Panc1 (cell line): ENCODE results near the gene LRFN3. TPM values are rescaled to one million over a fixed set of nuclear protein-coding genes. Genes with fewer than 3 reads are reported as not detected.

Source experiments
- ATAC-seq: fragments of 200-7000 bp; cut with Tn5 transposase; 2 replicates; pipeline ENCODE4 v1.9.1; 2020; ENCODE audit warnings: mild to moderate bottlenecking, moderate library complexity
- BruUV-seq: library from RNA; stranded (reverse); fragments of 400-500 nt; replicated peaks from 2 replicates; lab custom pipeline; 2021; lab: Mats Ljungman, UMichigan
- CTCF ChIA-PET: fragments of 300-600 bp; sonication (Branson Sonifier 250); formaldehyde crosslinking; loops from one replicate; lab custom pipeline; 2022; ENCODE audit warnings: antibody characterized with exemption; lab: Charles Lee
- POLR2A ChIA-PET: fragments of 300-600 bp; sonication (Branson Sonifier 250); formaldehyde crosslinking; loops from one replicate; lab custom pipeline; 2022; ENCODE audit warnings: antibody characterized with exemption; lab: Charles Lee
- DNase-seq: peaks from one replicate; pipeline ENCODE4 v3.0.0-alpha.2; 2010; ENCODE audit warnings: low read depth, low spot score
- H3K27ac ChIP-seq: 2 replicates; pipeline ENCODE4 v1.5.1; 2011; ENCODE audit warnings: mild to moderate bottlenecking, low read length, inconsistent platforms
- H3K27me3 ChIP-seq: fragments of 200-500 bp; sonication (Bioruptor generic); 2 replicates; pipeline ENCODE4 v1.6.0; 2014; ENCODE audit warnings: low read length, inconsistent platforms; ENCODE audit not compliant: control insufficient read depth, insufficient read depth
- H3K36me3 ChIP-seq: fragments of 200-500 bp; sonication (Bioruptor generic); 2 replicates; pipeline ENCODE4 v1.5.1; 2014; ENCODE audit warnings: inconsistent platforms, mild to moderate bottlenecking, low read length, moderate library complexity; ENCODE audit not compliant: control insufficient read depth, insufficient read depth
- H3K4me1 ChIP-seq: 2 replicates; pipeline ENCODE4 v1.5.1; 2011; ENCODE audit warnings: inconsistent platforms, mild to moderate bottlenecking, low read length, moderate library complexity; ENCODE audit not compliant: control insufficient read depth, insufficient read depth
- H3K4me3 ChIP-seq, 2 experiments: 2 replicates each; pipeline ENCODE4 v1.5.1; 2011 to 2012; ENCODE audit warnings: low read depth in 2 of 2, low read length in 2 of 2, mild to moderate bottlenecking in 2 of 2, inconsistent platforms in 1 of 2, moderate library complexity in 1 of 2
- H3K9me3 ChIP-seq: fragments of 200-500 bp; sonication (Bioruptor generic); 2 replicates; pipeline ENCODE4 v1.5.1; 2014; ENCODE audit warnings: low read depth, mild to moderate bottlenecking, inconsistent platforms, low read length, moderate library complexity; ENCODE audit not compliant: control insufficient read depth, insufficient read depth
- POLR2AphosphoS5 ChIP-seq: IDR thresholded peaks from 2 replicates; pipeline ENCODE4 v1.6.1; 2012; ENCODE audit warnings: mild to moderate bottlenecking, low read depth, low read length, moderate library complexity
- SIN3A ChIP-seq: IDR thresholded peaks from 2 replicates; pipeline ENCODE4 v1.6.1; 2012; ENCODE audit warnings: low read depth, mild to moderate bottlenecking, low read length, moderate library complexity, borderline replicate concordance; ENCODE audit not compliant: insufficient read depth
- TCF7L2 ChIP-seq: IDR thresholded peaks from 2 replicates; pipeline ENCODE4 v1.6.1; 2011; ENCODE audit warnings: mild to moderate bottlenecking, low read depth, low read length, inconsistent platforms
- in situ Hi-C: cut with HindIII; loops from 2 replicates; pipeline ENCODE4 v1.10.0; 2016; ENCODE audit warnings: low sequenced_read_pairs, low pct_unique_long_range_greater_than_20kb
- intact Hi-C: fragments of 100-400 bp; cut with micrococcal nuclease; formaldehyde crosslinking; loops from one replicate; pipeline ENCODE4 v1.10.0; 2022; ENCODE audit not compliant: unreplicated experiment
- total RNA-seq: library from RNA; stranded (reverse); gene quantifications from one replicate; pipeline ENCODE4 v1.2.1, GENCODE V29; 2021; ENCODE audit not compliant: unreplicated experiment
- TF ChIP-seq, protein P1 (sequence below): fragments of 450-650 bp; IDR thresholded peaks from 2 replicates; pipeline ENCODE4 v1.5.1; 2017; ENCODE audit warnings: mild to moderate bottlenecking
- TF ChIP-seq, protein P2 (sequence below), 2 experiments: IDR thresholded peaks; 2 replicates each; pipeline ENCODE4 v1.6.1; 2011 to 2012; ENCODE audit warnings: low read depth in 2 of 2, control low read depth in 1 of 2, low read length in 1 of 2, mild to moderate bottlenecking in 1 of 2, moderate library complexity in 1 of 2; ENCODE audit not compliant: insufficient read depth in 1 of 2

LRFN3 gene
- total RNA-seq, 1 experiment from 2014 or later: 16.7 TPM

DNA sequence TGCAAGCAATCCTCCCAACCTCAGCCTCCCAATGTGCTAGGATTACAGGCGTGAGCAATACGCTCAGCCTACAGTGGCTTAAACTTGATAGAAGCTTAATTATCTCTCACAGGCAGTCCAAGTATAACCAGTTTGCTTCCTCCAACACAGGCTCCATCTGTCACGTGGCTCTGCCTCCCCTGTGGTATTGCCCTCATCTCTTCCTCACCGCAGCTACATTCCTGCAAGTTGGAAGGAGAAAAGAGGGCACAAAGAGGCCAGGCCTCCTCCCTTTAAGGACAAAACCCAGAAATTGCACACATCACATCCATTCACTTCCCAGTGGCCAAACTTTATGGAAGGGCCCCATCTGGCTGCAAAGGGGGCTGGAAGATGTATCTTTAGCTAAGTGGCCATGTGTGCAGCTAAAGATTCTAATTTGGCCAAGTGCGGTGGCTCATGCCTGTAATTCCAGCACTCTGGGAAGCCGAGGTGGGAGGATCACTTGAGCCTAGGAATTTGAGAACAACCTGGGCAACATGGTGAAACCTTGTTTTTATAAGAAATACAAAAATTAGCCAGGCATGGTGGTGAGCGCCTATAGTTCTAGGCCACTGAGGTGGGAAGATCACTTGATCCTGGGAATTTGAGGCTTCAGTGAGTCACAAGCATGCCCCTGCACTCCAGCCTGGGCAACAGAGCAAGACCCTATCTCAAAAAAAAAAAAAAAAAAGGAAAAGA is 55.7 kb downstream of the LRFN3 start:
- H3K27ac ChIP-seq: no peak overlapping the region
- H3K9me3 ChIP-seq: no peaks in the 10 kb centered on the region
- peaks cover 14% of the 10 kb centered on the region for H3K4me1 ChIP-seq
- intact Hi-C loops (no loop called here), in situ Hi-C loops (no loop called here)
- TF ChIP-seq SIN3A: no peak
- H3K4me3 ChIP-seq: no peak overlapping the region
- no peaks in the 10 kb centered on the region for H3K27me3 ChIP-seq
- DNase-seq (no peak), ATAC-seq (no peak)
- CTCF ChIA-PET: interaction anchor here (0.8 kb wide), 1 partner anchor 61 kb away, joined by 16 read pairs; no protein-coding TSS in a partner anchor
- BruUV-seq: no TSS peak
- POLR2A ChIA-PET: interaction anchor here (0.7 kb wide), 1 partner anchor 67 kb away, joined by 5 read pairs; no protein-coding TSS in a partner anchor
- no peaks in the 10 kb centered on the region for H3K36me3 ChIP-seq

DNA sequence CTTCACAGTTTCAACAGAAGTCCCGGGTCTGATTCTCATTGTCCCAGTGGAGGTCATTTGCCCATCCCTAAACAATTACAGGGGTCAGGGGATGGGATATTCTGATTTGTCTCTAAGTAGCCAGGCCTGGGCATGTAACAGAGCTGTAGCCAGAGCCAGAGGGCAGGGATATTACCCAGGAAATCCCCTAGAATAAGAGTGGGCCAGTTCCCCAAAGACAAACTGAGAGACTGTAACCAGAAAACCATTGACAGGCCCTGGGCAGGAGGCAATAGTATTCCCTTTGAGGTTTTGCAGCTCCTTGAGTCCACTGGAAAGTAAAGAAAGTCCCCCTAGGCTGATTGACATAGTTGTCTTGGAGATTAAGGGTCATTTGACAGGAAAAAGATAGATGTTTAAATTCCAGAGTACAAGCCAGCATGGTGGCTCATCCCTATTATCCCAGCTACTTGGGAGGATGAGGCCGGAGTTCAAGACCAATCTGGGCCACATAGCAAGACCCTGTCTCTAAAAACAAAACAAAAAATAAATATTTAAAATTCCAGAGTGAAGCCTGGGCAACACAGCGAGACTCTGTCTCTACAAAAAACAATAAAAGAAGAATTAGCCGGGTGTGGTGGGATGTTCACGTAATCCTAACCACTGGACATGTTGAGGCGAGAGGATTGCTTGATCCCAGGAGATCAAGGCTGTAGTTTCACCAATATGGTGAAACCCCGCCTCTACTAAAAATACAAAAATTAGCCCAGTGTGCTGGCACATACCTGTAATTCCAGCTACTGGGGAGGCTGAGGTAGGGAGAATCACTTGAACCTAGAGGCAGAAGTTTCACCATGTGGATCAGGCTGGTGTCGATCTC is 57.0 kb downstream of the LRFN3 start:
- CTCF ChIA-PET: no interaction called here
- H3K27ac ChIP-seq: no peak overlapping the region

More for the DNA sequence above, 57.0 kb downstream of the LRFN3 start:
- intact Hi-C loops (no loop called here), in situ Hi-C loops (no loop called here)
- no peak for DNase-seq
- ATAC-seq: no peak
- no peak for TF ChIP-seq TCF7L2
- no peak for TF ChIP-seq SIN3A
- TF ChIP-seq POLR2AphosphoS5: no peak
- TF ChIP-seq, protein P1, sequence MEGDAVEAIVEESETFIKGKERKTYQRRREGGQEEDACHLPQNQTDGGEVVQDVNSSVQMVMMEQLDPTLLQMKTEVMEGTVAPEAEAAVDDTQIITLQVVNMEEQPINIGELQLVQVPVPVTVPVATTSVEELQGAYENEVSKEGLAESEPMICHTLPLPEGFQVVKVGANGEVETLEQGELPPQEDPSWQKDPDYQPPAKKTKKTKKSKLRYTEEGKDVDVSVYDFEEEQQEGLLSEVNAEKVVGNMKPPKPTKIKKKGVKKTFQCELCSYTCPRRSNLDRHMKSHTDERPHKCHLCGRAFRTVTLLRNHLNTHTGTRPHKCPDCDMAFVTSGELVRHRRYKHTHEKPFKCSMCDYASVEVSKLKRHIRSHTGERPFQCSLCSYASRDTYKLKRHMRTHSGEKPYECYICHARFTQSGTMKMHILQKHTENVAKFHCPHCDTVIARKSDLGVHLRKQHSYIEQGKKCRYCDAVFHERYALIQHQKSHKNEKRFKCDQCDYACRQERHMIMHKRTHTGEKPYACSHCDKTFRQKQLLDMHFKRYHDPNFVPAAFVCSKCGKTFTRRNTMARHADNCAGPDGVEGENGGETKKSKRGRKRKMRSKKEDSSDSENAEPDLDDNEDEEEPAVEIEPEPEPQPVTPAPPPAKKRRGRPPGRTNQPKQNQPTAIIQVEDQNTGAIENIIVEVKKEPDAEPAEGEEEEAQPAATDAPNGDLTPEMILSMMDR: no peak
- TF ChIP-seq, protein P2, sequence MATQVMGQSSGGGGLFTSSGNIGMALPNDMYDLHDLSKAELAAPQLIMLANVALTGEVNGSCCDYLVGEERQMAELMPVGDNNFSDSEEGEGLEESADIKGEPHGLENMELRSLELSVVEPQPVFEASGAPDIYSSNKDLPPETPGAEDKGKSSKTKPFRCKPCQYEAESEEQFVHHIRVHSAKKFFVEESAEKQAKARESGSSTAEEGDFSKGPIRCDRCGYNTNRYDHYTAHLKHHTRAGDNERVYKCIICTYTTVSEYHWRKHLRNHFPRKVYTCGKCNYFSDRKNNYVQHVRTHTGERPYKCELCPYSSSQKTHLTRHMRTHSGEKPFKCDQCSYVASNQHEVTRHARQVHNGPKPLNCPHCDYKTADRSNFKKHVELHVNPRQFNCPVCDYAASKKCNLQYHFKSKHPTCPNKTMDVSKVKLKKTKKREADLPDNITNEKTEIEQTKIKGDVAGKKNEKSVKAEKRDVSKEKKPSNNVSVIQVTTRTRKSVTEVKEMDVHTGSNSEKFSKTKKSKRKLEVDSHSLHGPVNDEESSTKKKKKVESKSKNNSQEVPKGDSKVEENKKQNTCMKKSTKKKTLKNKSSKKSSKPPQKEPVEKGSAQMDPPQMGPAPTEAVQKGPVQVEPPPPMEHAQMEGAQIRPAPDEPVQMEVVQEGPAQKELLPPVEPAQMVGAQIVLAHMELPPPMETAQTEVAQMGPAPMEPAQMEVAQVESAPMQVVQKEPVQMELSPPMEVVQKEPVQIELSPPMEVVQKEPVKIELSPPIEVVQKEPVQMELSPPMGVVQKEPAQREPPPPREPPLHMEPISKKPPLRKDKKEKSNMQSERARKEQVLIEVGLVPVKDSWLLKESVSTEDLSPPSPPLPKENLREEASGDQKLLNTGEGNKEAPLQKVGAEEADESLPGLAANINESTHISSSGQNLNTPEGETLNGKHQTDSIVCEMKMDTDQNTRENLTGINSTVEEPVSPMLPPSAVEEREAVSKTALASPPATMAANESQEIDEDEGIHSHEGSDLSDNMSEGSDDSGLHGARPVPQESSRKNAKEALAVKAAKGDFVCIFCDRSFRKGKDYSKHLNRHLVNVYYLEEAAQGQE (IDR thresholded peaks at IDR 0.05; ENCODE audit: insufficient read depth in 1 of 2, low read depth in 2 of 2, low read length in 1 of 2): no peak
- Histone ChIP-seq H3K4me3 (no peak overlapping the region), H3K36me3 (no peaks in the 10 kb centered on the region), H3K9me3 (no peaks in the 10 kb centered on the region), H3K27me3 (no peaks in the 10 kb centered on the region), H3K4me1 (peaks cover 14% of the 10 kb centered on the region)
- BruUV-seq: no TSS peak
- POLR2A ChIA-PET: interaction anchor here (0.6 kb wide), 1 partner anchor 109 kb away, joined by 3 read pairs; no protein-coding TSS in a partner anchor
